Activated T-cell treated with anti-CD3 and anti-CD28 coated beads for 1 hour (primary cell): ENCODE results near the gene IGFBP5.

Experiments used
- DNase-seq: peaks from one replicate; pipeline ENCODE4 v3.0.0-alpha.2; 2020; ENCODE audit warnings: low read depth

IGFBP5 gene

GRCh38 chr2:216695401-216695821 is at the start of gene IGFBP5:
Gene IGFBP5 (minus strand): TSS chr2:216695549. CDS start chr2:216694775, 774 bp downstream.
- DNase-seq = no peak

- no peak for DNase-seq
These were observed 48.4 kb upstream of the IGFBP5 start for GRCh38 chr2:216743781-216744180.

GRCh38 chr2:216742411-216742810 is 47.1 kb upstream of the IGFBP5 start:
- no peak for DNase-seq

GRCh38 chr2:216741223-216741593 is 45.9 kb upstream of the IGFBP5 start:
- DNase-seq = no peak

- DNase-seq = no peak
These were observed 45.3 kb upstream of the IGFBP5 start for GRCh38 chr2:216740557-216741222.

- no peak for DNase-seq
These were observed 43.7 kb upstream of the IGFBP5 start for GRCh38 chr2:216739035-216739434.

- DNase-seq = no peak
These were observed 42.3 kb upstream of the IGFBP5 start for GRCh38 chr2:216737676-216738075.

GRCh38 chr2:216736326-216736725 is 41.0 kb upstream of the IGFBP5 start:
- DNase-seq = no peak

GRCh38 chr2:216735668-216736067 is 40.3 kb upstream of the IGFBP5 start:
- DNase-seq = no peak

GRCh38 chr2:216735086-216735485 is 39.7 kb upstream of the IGFBP5 start:
- DNase-seq = no peak

GRCh38 chr2:216733046-216733445 is 37.7 kb upstream of the IGFBP5 start:
- no peak for DNase-seq

- DNase-seq = no peak
These were observed 37.0 kb upstream of the IGFBP5 start for GRCh38 chr2:216732334-216732733.

GRCh38 chr2:216731465-216731864 is 36.1 kb upstream of the IGFBP5 start:
- no peak for DNase-seq

- no peak for DNase-seq
These were observed 35.5 kb upstream of the IGFBP5 start for GRCh38 chr2:216730871-216731270.

GRCh38 chr2:216727346-216728122 is 32.2 kb upstream of the IGFBP5 start:
- no peak for DNase-seq

- no peak for DNase-seq
These were observed 28.8 kb upstream of the IGFBP5 start for GRCh38 chr2:216724190-216724589.

- no peak for DNase-seq
These were observed 25.8 kb upstream of the IGFBP5 start for GRCh38 chr2:216721141-216721540.

- DNase-seq = no peak
These were observed 25.4 kb upstream of the IGFBP5 start for GRCh38 chr2:216720722-216721121.

GRCh38 chr2:216717907-216718615 is 22.7 kb upstream of the IGFBP5 start:
- DNase-seq = no peak

GRCh38 chr2:216717491-216717901 is 22.1 kb upstream of the IGFBP5 start:
- no peak for DNase-seq

- no peak for DNase-seq
These were observed 20.8 kb upstream of the IGFBP5 start for GRCh38 chr2:216716109-216716508.

- no peak for DNase-seq
These were observed 20.1 kb upstream of the IGFBP5 start for GRCh38 chr2:216715402-216715974.

- DNase-seq = no peak
These were observed 19.0 kb upstream of the IGFBP5 start for GRCh38 chr2:216714376-216714775.
